Measurements from ENCODE around the gene GPX4.

- TF ChIP-seq CTCF (IDR thresholded peaks at IDR 0.05) (no peak), POLR2A (IDR thresholded peaks at IDR 0.05) (no peak)
Measured at GRCh38 chr19:1139126-1139525, 35.3 kb downstream of the GPX4 start.

Measured in testis (tissue), 2 donors.